Vein endothelial cell (primary cell): ENCODE measurements around the gene TMEM132C. TPM values are rescaled to one million over a fixed set of nuclear protein-coding genes. Genes with fewer than 3 reads are reported as not detected.

Experiments used
- small RNA-seq: library from RNA; depleted of rRNA; stranded (forward); fragments of <200 nt; gene quantifications from one replicate; pipeline ENCODE3, GENCODE V24; 2012
- total RNA-seq: library from RNA; depleted of rRNA; stranded (reverse); fragments of >200 nt; gene quantifications from 2 replicates; pipeline ENCODE4 v1.2.3, GENCODE V29; 2012

TMEM132C gene
- total RNA-seq = not detected in 2 replicates

DNA sequence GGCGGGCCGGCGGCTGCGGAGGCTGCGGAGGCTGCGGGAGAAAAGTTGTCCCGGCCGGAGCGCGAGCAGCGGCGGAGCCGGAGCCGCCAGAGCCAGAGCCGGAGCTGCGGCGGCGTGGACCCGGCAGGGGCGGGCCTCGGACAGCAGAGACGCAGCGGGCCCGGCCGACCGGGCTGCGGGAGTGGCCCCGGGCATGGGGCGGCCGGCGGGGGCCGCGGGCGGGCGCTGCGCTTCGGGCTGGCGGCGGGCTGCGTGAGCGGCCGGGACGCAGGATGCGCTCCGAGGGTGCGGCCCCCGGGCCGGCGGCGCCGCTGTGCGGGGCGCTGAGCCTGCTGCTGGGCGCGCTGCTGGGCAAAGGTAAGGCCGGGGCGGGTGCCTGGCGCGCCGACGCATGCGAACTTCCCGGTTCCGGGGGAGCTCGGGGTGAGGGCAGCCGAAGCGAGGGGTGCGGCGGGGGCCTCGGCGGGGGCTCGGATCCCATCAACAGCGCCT is at the start of gene TMEM132C:
Gene TMEM132C (plus strand): TSS at position 40 of the 492 bp plus-strand sequence. CDS start 233 bp downstream, at position 273.

Small RNA genes lying within 50 kb of the gene (small RNA-seq; reads per million reads assigned to genes)
- gene MIR3612 (not detected), gene MIR4419B (not detected)
